ENCODE data around the gene SBK1. TPM values are rescaled to one million over a fixed set of nuclear protein-coding genes. Genes with fewer than 3 reads are reported as not detected.

The SBK1 gene
- total RNA-seq, 1 experiment from 2014 or later = 19.2 TPM

GRCh38 chr16:28274676-28275075, 17.6 kb upstream of the SBK1 start:
- POLR2A ChIA-PET = no interaction called here
- Histone ChIP-seq H3K9ac (ENCODE audit: low read length) (no peak overlapping the region), H3K4me1 (ENCODE audit: control insufficient read depth in 1 of 2, insufficient read depth in 2 of 2, low read length in 2 of 2) (peaks cover 2 to 9% of the 10 kb centered on the region in 2 experiments; a peak in 3 of 4 replicates), H3K9me2 (ENCODE audit: insufficient read depth) (no peaks in the 10 kb centered on the region), H3K4me2 (ENCODE audit: low read length) (no peak overlapping the region), H3K27me3 (ENCODE audit: insufficient read depth, low read length) (0 out of 2 replicates have a peak, but pooled peaks cover 3% of the 10 kb centered on the region), H2AFZ (ENCODE audit: low read depth, low read length, poor library complexity, severe bottlenecking) (no peak overlapping the region), H3K9me3 (ENCODE audit: control insufficient read depth in 1 of 2, insufficient read depth in 1 of 2, low read depth in 1 of 2, low read length in 2 of 2) (no peaks in the 10 kb centered on the region), H3K4me3 (replicated peaks in 1 of 2; ENCODE audit: low read depth in 1 of 2, low read length in 2 of 2) (no peak overlapping the region), H4K20me1 (ENCODE audit: insufficient read depth) (no peaks in the 10 kb centered on the region), H3K79me2 (ENCODE audit: insufficient read depth, low read length) (no peaks in the 10 kb centered on the region), H3K36me3 (ENCODE audit: control insufficient read depth in 1 of 2, insufficient read depth in 2 of 2, low read length in 2 of 2) (no peaks in the 10 kb centered on the region), H3K27ac (ENCODE audit: low read depth, low read length) (no peak overlapping the region)
- ATAC-seq = no peak
- no peak for DNase-seq (ENCODE audit: low read depth, low spot score)
- CTCF ChIA-PET = interaction anchor here (1.1 to 1.6 kb wide), 2 partner anchors 42 to 47 kb away, joined by 3 to 4 read pairs; no protein-coding TSS in a partner anchor
- RAD21 ChIA-PET (ENCODE audit: low non-redundant PET in 1 of 2, low total read pairs in 2 of 2, uncharacterized antibody in 2 of 2, unreplicated experiment in 2 of 2) = no interaction called here
- intact Hi-C loops (cut with micrococcal nuclease) = loop anchor here (5.0 to 10.0 kb wide), 2 partner anchors 60 to 343 kb away; partner anchors contain the start of gene XPO6
- TF ChIP-seq ATF3 (IDR thresholded peaks at IDR 0.05) (no peak), CBX3 (IDR thresholded peaks at IDR 0.05; ENCODE audit: low read depth) (no peak), SP1 (IDR thresholded peaks at IDR 0.05; ENCODE audit: low read depth) (no peak), EZH2 (IDR thresholded peaks at IDR 0.05) (no peak), SIN3A (IDR thresholded peaks at IDR 0.05; ENCODE audit: low read depth) (no peak), ZFX (IDR thresholded peaks at IDR 0.05) (no peak), RAD21 (IDR thresholded peaks at IDR 0.05; ENCODE audit: low read depth) (no peak), SRF (IDR thresholded peaks at IDR 0.05; ENCODE audit: low read depth) (no peak)
- BruUV-seq (replicated peaks) = no TSS peak

- no peak overlapping the region for H3K4me3 ChIP-seq (replicated peaks in 1 of 2; ENCODE audit: low read depth in 1 of 2, low read length in 2 of 2)
- no peak overlapping the region for H3K27ac ChIP-seq (ENCODE audit: low read depth, low read length)
- TF ChIP-seq MAX (IDR thresholded peaks at IDR 0.05) = no peak
- TF ChIP-seq TCF7L2 (IDR thresholded peaks at IDR 0.05; ENCODE audit: borderline replicate concordance, extremely low read depth, insufficient read depth, insufficient read length) = no peak
- TF ChIP-seq CTCF (IDR thresholded peaks at IDR 0.05 in 2 of 3, conservative IDR thresholded peaks at IDR 0.05 in 1 of 3; ENCODE audit: borderline replicate concordance in 1 of 3, insufficient read depth in 1 of 3, low read depth in 2 of 3, low read length in 2 of 3) = no peak
- H3K4me2 ChIP-seq (ENCODE audit: low read length) = no peak overlapping the region
- no peaks in the 10 kb centered on the region for H3K79me2 ChIP-seq (ENCODE audit: insufficient read depth, low read length)
- H4K20me1 ChIP-seq (ENCODE audit: insufficient read depth) = no peaks in the 10 kb centered on the region
- no peaks in the 10 kb centered on the region for H3K36me3 ChIP-seq (ENCODE audit: control insufficient read depth in 1 of 2, insufficient read depth in 2 of 2, low read length in 2 of 2)
- H3K9me3 ChIP-seq (ENCODE audit: control insufficient read depth in 1 of 2, insufficient read depth in 1 of 2, low read depth in 1 of 2, low read length in 2 of 2) = no peaks in the 10 kb centered on the region
- RAD21 ChIA-PET (ENCODE audit: low non-redundant PET in 1 of 2, low total read pairs in 2 of 2, uncharacterized antibody in 2 of 2, unreplicated experiment in 2 of 2) = no interaction called here
- POLR2A ChIA-PET = no interaction called here
- CTCF ChIA-PET = no interaction called here
- DNase-seq (ENCODE audit: low read depth, low spot score) (no peak), ATAC-seq (no peak)
- H3K9me2 ChIP-seq (ENCODE audit: insufficient read depth) = no peaks in the 10 kb centered on the region
- H3K27me3 ChIP-seq (ENCODE audit: insufficient read depth, low read length) = 0 out of 2 replicates have a peak, but pooled peaks cover 3% of the 10 kb centered on the region
- H3K9ac ChIP-seq (ENCODE audit: low read length) = no peak overlapping the region
- intact Hi-C loops (cut with micrococcal nuclease) = loop anchor here (5.0 to 10.0 kb wide), 2 partner anchors 62 to 341 kb away; partner anchors contain the start of gene XPO6
- H3K4me1 ChIP-seq (ENCODE audit: control insufficient read depth in 1 of 2, insufficient read depth in 2 of 2, low read length in 2 of 2) = peaks cover 2 to 9% of the 10 kb centered on the region in 2 experiments; a peak in 3 of 4 replicates
- no TSS peak for BruUV-seq (replicated peaks)
- H2AFZ ChIP-seq (ENCODE audit: low read depth, low read length, poor library complexity, severe bottlenecking) = no peak overlapping the region
Measured at GRCh38 chr16:28276301-28276700, 16.0 kb upstream of the SBK1 start.

Data from HCT116 (cell line).